Right ventricle myocardium inferior (tissue), 1 donor: Measurements from ENCODE around the gene GLIS1. TPM values are rescaled to one million over a fixed set of nuclear protein-coding genes. Genes with fewer than 3 reads are reported as not detected.

Experiments used
- ATAC-seq: fragments of 200-7000 bp; cut with Tn5 transposase; one replicate; pipeline ENCODE4 v1.9.1; 2020; ENCODE audit warnings: mild to moderate bottlenecking, moderate library complexity
- DNase-seq: peaks from one replicate; pipeline ENCODE4 v3.0.0; 2021; ENCODE audit errors: missing footprints
- intact Hi-C: fragments of 100-400 bp; cut with DNase I; formaldehyde crosslinking; loops from one replicate; pipeline ENCODE4 v1.11.0; 2022
- total RNA-seq: library from RNA; stranded (reverse); fragmentation: NEBNext Ultra II Directional; extraction: Animal tissue kit (Norgen Biotek cat#: 25700); gene quantifications from one replicate; pipeline ENCODE4 v1.2.1, GENCODE V29; 2021
- donor health status: DM: no; HTN: yes; CAD: no; lungs with severe emphysema.

GLIS1 gene
- total RNA-seq, 1 donor from 2014 or later = not detected

DNA sequence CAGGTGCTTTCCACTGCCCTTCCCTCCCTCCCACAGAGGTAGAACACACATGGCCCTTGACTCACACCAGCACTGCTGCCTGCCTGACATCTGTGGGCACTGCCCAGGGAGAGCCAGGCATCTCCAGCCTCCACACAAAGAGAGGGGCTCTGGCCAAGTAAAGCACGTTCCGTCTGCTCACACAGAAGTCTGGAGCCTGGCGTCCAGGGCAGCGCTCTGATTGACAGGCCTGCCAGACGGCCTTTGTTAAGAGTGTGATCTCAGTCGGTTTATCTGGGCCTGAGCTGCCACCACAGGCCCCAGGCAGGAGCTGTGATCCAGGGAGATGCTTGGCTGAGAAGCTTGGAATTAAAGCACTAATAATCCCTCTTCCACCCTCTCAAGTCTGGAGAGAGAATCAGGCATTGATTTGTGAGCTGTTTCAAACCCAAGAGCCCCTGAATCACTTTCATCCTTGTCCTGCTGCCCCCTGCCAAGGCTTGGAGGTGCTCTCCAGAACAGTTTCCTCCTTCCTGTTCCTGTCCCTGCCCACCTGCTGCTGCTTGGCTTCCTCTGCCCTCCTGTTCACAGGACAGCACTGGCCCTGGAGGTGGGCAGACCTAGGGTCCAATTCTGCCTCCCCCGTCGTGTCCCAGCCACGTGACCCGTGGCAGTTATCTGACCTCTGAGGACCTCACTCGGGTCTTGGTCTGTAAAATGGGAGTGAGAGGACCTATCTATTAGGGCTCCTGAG is 276.0 kb downstream of the GLIS1 start:
- DNase-seq (no peak), ATAC-seq (no peak)
- intact Hi-C loops = no loop called here

DNA sequence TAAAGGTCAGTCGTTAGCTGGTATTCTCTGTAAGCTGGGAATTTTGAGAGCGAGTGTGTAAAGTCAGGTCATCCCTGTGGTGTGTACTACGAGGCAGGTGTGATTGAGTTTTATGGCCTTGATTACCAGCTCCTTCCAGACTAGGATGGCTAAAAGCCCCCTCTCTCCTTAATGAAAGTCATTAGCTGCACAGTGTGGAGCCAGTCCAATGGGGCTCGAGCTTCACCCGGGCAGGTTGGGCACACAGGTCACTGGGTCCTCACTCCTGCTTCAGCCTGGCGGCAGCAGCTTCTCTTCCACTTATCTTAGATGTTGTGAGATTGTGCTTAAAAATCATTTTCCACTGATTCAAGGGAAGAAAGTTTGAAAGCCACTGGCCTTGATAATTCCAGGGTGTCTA is 276.8 kb downstream of the GLIS1 start:
- no peak for ATAC-seq
- intact Hi-C loops = no loop called here
- DNase-seq = no peak

DNA sequence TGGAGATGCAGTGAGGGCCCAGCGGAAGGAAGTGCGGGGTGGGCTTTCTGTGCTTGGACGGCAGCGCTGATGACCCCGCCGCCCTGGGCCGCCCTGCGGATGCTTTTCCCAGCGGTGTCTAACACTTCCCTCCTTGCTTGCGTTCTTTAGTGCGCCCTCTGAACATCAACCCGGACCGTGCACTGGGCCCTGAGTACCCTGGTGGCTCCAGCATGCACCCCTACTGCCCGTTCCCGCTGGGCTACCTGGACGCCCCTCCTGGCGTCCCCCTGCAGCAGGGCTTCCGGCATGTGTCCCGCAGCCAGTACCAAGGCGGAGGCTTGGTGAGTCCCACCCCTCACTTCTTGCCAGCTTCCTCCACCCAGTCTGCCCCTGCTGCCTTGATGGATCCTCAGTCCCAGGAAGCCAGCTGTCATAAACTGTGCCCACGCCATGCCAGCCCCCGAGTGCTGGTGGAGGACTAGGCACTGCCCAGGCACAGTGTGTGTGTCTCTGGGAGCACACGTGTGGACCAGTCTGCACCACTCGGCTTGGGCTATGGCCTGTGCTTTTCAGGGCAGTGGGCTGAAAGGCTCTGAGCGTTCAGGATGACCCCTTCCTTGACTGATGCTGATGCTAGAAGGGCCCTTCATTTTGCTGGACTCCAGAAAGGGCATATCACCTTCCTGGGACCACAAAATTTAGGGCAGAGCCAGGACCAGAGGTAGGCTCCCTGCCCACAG is 277.5 kb downstream of the GLIS1 start:
- DNase-seq (no peak), ATAC-seq (no peak)
- intact Hi-C loops = no loop called here

DNA sequence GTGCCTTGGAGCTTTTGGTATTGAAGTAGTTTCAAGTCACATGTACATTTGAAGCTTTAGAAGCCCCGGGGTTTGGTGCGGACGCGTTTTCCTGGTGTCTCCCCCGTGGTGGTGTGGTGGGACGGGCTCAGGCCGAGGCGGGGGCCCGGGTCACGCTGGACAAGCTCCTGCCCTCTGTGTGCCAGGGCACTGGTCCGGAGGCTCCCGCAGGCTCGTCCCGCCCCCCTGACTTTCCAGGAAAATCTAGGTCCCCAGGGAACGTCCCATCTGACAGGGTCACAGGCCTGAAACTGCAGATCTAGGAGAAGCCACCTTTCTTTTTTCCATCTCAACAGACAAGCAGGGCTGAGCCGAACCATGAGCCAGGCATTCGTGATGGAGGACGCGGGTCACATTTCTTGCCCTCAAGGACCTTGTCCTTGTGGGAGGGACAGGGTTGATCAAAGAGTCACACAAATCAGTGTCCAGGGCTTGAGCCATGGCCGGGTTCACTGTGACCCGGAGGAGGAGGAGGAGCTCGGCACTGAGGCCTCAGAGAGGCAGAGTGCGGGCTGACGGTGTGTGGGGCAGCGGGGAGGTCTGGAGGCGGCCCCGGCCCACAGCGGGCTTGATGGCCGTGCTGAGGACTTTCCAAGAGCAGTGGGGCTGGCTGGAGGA is 278.2 kb downstream of the GLIS1 start:
- intact Hi-C loops = no loop called here
- ATAC-seq (no peak), DNase-seq (no peak)

DNA sequence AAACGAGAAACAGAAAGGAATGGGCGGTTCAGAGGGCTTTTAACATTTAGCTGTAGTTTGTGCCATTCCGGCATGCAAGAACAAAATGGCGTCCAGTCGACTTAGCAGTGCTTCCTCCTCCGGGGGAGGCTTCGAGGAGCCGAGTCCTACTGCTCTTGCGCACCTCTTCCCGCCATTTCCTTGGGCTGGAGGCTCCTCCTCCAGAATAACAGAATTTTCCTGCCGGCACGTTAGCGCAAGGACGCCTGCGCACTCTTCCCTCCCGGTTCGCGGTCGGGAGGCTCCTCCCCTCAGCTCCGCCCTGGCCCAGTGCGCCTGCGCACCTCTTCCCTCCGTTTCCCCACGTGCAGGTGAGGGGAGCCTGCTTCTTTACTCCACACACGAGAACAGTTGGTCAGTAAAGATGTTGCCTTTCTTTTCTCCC is 278.7 kb downstream of the GLIS1 start:
- ATAC-seq (no peak), DNase-seq (no peak)
- intact Hi-C loops = no loop called here

DNA sequence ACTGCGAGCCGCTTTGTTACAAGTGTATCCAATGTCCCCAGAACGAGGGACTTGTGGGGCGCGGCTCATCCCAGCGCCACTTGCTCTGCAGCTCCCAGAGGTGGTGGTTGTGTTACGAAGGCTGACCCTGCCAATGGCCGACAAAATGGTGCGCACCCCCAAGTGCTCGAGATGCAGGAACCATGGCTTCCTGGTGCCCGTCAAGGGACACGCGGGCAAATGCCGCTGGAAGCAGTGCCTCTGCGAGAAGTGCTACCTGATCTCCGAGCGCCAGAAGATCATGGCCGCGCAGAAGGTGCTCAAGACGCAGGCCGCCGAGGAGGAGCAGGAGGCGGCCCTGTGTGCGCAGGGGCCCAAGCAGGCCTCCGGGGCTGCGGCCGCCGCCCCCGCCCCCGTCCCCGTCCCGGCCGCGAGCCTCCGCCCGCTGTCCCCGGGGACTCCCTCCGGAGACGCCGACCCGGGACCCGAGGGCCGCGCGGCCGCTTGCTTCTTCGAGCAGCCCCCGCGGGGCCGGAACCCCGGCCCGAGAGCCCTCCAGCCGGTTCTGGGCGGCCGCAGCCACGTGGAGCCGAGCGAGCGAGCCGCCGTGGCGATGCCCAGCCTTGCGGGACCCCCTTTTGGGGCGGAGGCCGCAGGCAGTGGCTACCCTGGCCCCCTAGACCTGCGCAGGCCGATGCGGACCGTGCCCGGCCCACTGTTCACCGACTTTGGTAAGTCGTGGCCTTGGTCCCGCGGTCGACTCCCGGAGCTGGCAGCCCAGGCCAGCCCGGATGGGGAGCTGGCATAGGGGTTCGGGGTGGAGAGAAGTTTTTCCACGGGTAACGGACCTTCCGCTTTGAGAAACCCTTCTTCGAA is 279.4 kb downstream of the GLIS1 start, which contains the start of gene DMRTB1:
Gene DMRTB1, plus strand, starts transcription at position 79 of the 855 bp plus-strand sequence. Its CDS starts 55 bp downstream, at position 134.
- intact Hi-C loops = no loop called here
- DNase-seq = no peak
- ATAC-seq = no peak

DNA sequence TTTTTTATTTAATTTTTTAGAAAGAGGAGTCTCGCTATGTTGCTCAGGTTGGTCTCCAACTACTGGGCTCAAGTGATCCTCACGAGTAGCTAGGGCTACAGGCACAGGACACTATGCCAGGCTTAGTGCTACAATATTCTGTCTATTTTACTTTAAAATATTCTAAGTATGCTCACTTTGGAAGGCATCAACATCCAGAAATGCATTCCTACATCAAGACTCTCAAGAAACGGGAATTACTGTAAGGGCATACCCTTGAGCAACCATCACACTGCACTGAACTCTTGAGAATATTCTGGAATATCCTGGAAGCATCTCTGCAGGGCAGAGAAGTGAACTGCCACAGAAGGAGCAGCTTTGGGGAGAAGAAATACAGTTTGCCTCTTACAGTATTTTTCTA is 280.3 kb downstream of the GLIS1 start:
- intact Hi-C loops = no loop called here
- DNase-seq = no peak
- ATAC-seq = no peak

Other genes with a start within 250 kb of the GLIS1 start
- gene NDC1, start 99.1 kb upstream of the GLIS1 start, total RNA-seq = 6.4 TPM
- gene YIPF1, start 150.6 kb upstream of the GLIS1 start, total RNA-seq = 16.1 TPM
- gene DIO1, start 155.0 kb upstream of the GLIS1 start, total RNA-seq = not detected
- 11.9 TPM for gene IFT25, start 206.5 kb upstream of the GLIS1 start, total RNA-seq
- 13.8 TPM for gene LRRC42, start 207.2 kb upstream of the GLIS1 start, total RNA-seq